PFSK-1 (cell line): Measurements from ENCODE around the gene ETV1.

ENCODE experiments used
- POLR2AphosphoS5 ChIP-seq: IDR thresholded peaks from 2 replicates; pipeline ENCODE4 v1.6.1; 2012; ENCODE audit warnings: low read depth, mild to moderate bottlenecking, control low read depth, low read length, moderate library complexity
- REST ChIP-seq, 2 experiments: IDR thresholded peaks; 2 replicates each; pipeline versions ENCODE4 v1.6.1 to v1.8.0; 2011 to 2012; ENCODE audit warnings: low read depth in 2 of 2, low read length in 2 of 2, control low read depth in 1 of 2, inconsistent platforms in 1 of 2, mild to moderate bottlenecking in 1 of 2, moderate library complexity in 1 of 2; ENCODE audit not compliant: insufficient read depth in 1 of 2
- TAF1 ChIP-seq: IDR thresholded peaks from 2 replicates; pipeline ENCODE4 v1.6.1; 2012; ENCODE audit warnings: low read length, control low read depth, borderline replicate concordance; ENCODE audit not compliant: insufficient read depth

- no peak; the same call in 1 of the 2 replicates for TF ChIP-seq POLR2AphosphoS5
- TF ChIP-seq REST (IDR thresholded peaks at IDR 0.05; ENCODE audit: insufficient read depth in 1 of 2, low read depth in 2 of 2, low read length in 2 of 2) = no peak
- no peak for TF ChIP-seq TAF1
Measured at GRCh38 chr7:13953368-13953767, 36.1 kb downstream of the ETV1 start.
